Neural progenitor cell (in vitro differentiated cells): ENCODE results near the gene IRF1. TPM values are rescaled to one million over a fixed set of nuclear protein-coding genes. Genes with fewer than 3 reads are reported as not detected.

Experiments used
- DNase-seq: peaks from one replicate; pipeline ENCODE4 v3.0.0-alpha.2; 2016; ENCODE audit warnings: low spot score
- H2AFZ ChIP-seq: fragments of 200-600 bp; sonication (generic); replicated peaks from 2 replicates; pipeline ENCODE4 v1.6.1; 2016; ENCODE audit warnings: antibody characterized with exemption
- H3F3A ChIP-seq: fragments of 200-600 bp; sonication (generic); 2 replicates; pipeline ENCODE4 v1.6.1; 2016; ENCODE audit warnings: antibody characterized with exemption, low read depth
- H3K27ac ChIP-seq: fragments of 200-600 bp; sonication (generic); 2 replicates; pipeline ENCODE4 v1.5.1; 2016; ENCODE audit warnings: mild to moderate bottlenecking
- H3K27me3 ChIP-seq: fragments of 200-600 bp; sonication (generic); 2 replicates; pipeline ENCODE4 v1.6.1; 2016; ENCODE audit warnings: mild to moderate bottlenecking, moderate library complexity
- H3K36me3 ChIP-seq: fragments of 200-600 bp; sonication (generic); 2 replicates; pipeline ENCODE4 v1.5.1; 2016
- H3K4me1 ChIP-seq: fragments of 200-600 bp; sonication (generic); 2 replicates; pipeline ENCODE4 v1.6.1; 2016; ENCODE audit warnings: mixed run types
- H3K4me2 ChIP-seq: fragments of 200-600 bp; sonication (generic); 2 replicates; pipeline ENCODE4 v1.6.1; 2016
- H3K4me3 ChIP-seq: fragments of 200-600 bp; sonication (generic); 2 replicates; pipeline ENCODE4 v1.5.1; 2016
- H3K79me2 ChIP-seq: fragments of 200-600 bp; sonication (generic); 2 replicates; pipeline ENCODE4 v1.6.1; 2016; ENCODE audit warnings: low read depth
- H3K9ac ChIP-seq: fragments of 200-600 bp; sonication (generic); 2 replicates; pipeline ENCODE4 v1.6.1; 2016
- H3K9me3 ChIP-seq: fragments of 200-600 bp; sonication (generic); 2 replicates; pipeline ENCODE4 v1.5.1; 2016; ENCODE audit warnings: low read depth
- H4K20me1 ChIP-seq: fragments of 200-600 bp; sonication (generic); 2 replicates; pipeline ENCODE4 v1.6.1; 2016; ENCODE audit warnings: low read depth
- H3K27ac Mint-ChIP-seq: 3 replicates; pipeline ENCODE4 v1.8.0; 2021; ENCODE audit warnings: mixed read lengths
- H3K27me3 Mint-ChIP-seq: 2 replicates; pipeline ENCODE4 v1.8.0; 2022; ENCODE audit warnings: low read depth, mild to moderate bottlenecking, inconsistent platforms, moderate library complexity, mixed read lengths; ENCODE audit not compliant: insufficient read depth
- H3K36me3 Mint-ChIP-seq: 3 replicates; pipeline ENCODE4 v1.8.0; 2021; ENCODE audit warnings: mixed read lengths
- H3K4me1 Mint-ChIP-seq: 3 replicates; pipeline ENCODE4 v1.8.0; 2021; ENCODE audit warnings: mixed read lengths
- H3K4me3 Mint-ChIP-seq: 3 replicates; pipeline ENCODE4 v1.8.0; 2021; ENCODE audit warnings: mild to moderate bottlenecking, moderate library complexity, mixed read lengths
- H3K9me3 Mint-ChIP-seq: 3 replicates; pipeline ENCODE4 v1.8.0; 2020; ENCODE audit warnings: mixed read lengths
- CTCF ChIP-seq: fragments of 200-600 bp; sonication (generic); IDR thresholded peaks from 2 replicates; pipeline ENCODE4 v1.5.1; 2017; ENCODE audit warnings: antibody characterized with exemption, mild to moderate bottlenecking
- EZH2 ChIP-seq: fragments of 200-600 bp; sonication (generic); IDR thresholded peaks from 2 replicates; pipeline ENCODE4 v1.6.1; 2017; ENCODE audit warnings: antibody characterized with exemption, mild to moderate bottlenecking, moderate library complexity
- EZH2phosphoT487 ChIP-seq: fragments of 200-600 bp; sonication (generic); IDR thresholded peaks from 2 replicates; pipeline ENCODE4 v1.6.1; 2017; ENCODE audit warnings: antibody characterized with exemption
- total RNA-seq: library from RNA; depleted of rRNA; stranded (reverse); fragments of >200 nt; gene quantifications from 2 replicates; pipeline ENCODE4 v1.2.3, GENCODE V29; 2015; ENCODE audit warnings: low replicate concordance

IRF1 gene
- total RNA-seq, 1 donor from 2014 or later, result 7.1 TPM

GRCh38 chr5:132461569-132462070 lies 29.0 kb downstream of the IRF1 start:
- no peak overlapping the region for H3K9ac ChIP-seq
- H3F3A ChIP-seq, result no peaks in the 10 kb centered on the region
- Mint-ChIP-seq H3K4me1 (peaks cover 47% of the 10 kb centered on the region), H3K4me3 (no peak overlapping the region), H3K36me3 (no peaks in the 10 kb centered on the region), H3K27ac (peak overlapping the region; percentile 7), H3K9me3 (no peaks in the 10 kb centered on the region), H3K27me3 (no peaks in the 10 kb centered on the region)
- H3K9me3 ChIP-seq, result no peaks in the 10 kb centered on the region
- no peaks in the 10 kb centered on the region for H3K36me3 ChIP-seq
- no peak overlapping the region for H3K27ac ChIP-seq
- peaks cover 12% of the 10 kb centered on the region for H3K4me1 ChIP-seq
- no peak overlapping the region for H3K4me2 ChIP-seq
- H3K27me3 ChIP-seq, result no peaks in the 10 kb centered on the region
- TF ChIP-seq EZH2phosphoT487 (no peak), EZH2 (no peak), CTCF (no peak)
- no peak overlapping the region for H3K4me3 ChIP-seq
- no peak overlapping the region for H2AFZ ChIP-seq
- no peaks in the 10 kb centered on the region for H4K20me1 ChIP-seq
- no peak for DNase-seq
- no peaks in the 10 kb centered on the region for H3K79me2 ChIP-seq

GRCh38 chr5:132460846-132461568 lies 29.6 kb downstream of the IRF1 start:
- no peak overlapping the region for H3K4me3 ChIP-seq
- Mint-ChIP-seq H3K27ac (no peak overlapping the region), H3K9me3 (no peaks in the 10 kb centered on the region)

GRCh38 chr5:132459983-132460838 lies 30.4 kb downstream of the IRF1 start:
- H3K36me3 Mint-ChIP-seq, result no peaks in the 10 kb centered on the region
- no peaks in the 10 kb centered on the region for H3K27me3 ChIP-seq
- H3K4me1 ChIP-seq, result peaks cover 20% of the 10 kb centered on the region
- H3K9me3 Mint-ChIP-seq, result no peaks in the 10 kb centered on the region
- H3F3A ChIP-seq, result no peaks in the 10 kb centered on the region
- H3K27me3 Mint-ChIP-seq, result no peaks in the 10 kb centered on the region
- peaks cover 45% of the 10 kb centered on the region for H3K4me1 Mint-ChIP-seq
- H3K27ac ChIP-seq, result no peak overlapping the region
- no peak for DNase-seq
- H3K4me3 ChIP-seq, result no peak overlapping the region
- no peaks in the 10 kb centered on the region for H3K36me3 ChIP-seq
- H4K20me1 ChIP-seq, result no peaks in the 10 kb centered on the region
- H3K9me3 ChIP-seq, result no peaks in the 10 kb centered on the region
- no peak overlapping the region for H3K9ac ChIP-seq
- TF ChIP-seq CTCF (no peak), EZH2 (no peak), EZH2phosphoT487 (no peak)
- H3K4me2 ChIP-seq, result no peak overlapping the region
- no peaks in the 10 kb centered on the region for H3K79me2 ChIP-seq
- H3K27ac Mint-ChIP-seq, result no peak overlapping the region
- H2AFZ ChIP-seq, result no peak overlapping the region
- H3K4me3 Mint-ChIP-seq, result no peak overlapping the region

More at GRCh38 chr5:132460846-132461568, 29.6 kb downstream of the IRF1 start:
- Histone ChIP-seq H3K4me2 (no peak overlapping the region), H3K4me1 (peaks cover 14% of the 10 kb centered on the region), H3K36me3 (no peaks in the 10 kb centered on the region), H3K79me2 (no peaks in the 10 kb centered on the region), H4K20me1 (no peaks in the 10 kb centered on the region), H2AFZ (no peak overlapping the region), H3K9me3 (no peaks in the 10 kb centered on the region), H3F3A (no peaks in the 10 kb centered on the region), H3K27ac (no peak overlapping the region), H3K9ac (no peak overlapping the region), H3K27me3 (no peaks in the 10 kb centered on the region)
- no peak for TF ChIP-seq CTCF
- TF ChIP-seq EZH2phosphoT487, result no peak
- no peak for TF ChIP-seq EZH2
- H3K4me3 Mint-ChIP-seq, result no peak overlapping the region
- no peaks in the 10 kb centered on the region for H3K36me3 Mint-ChIP-seq
- no peaks in the 10 kb centered on the region for H3K27me3 Mint-ChIP-seq
- DNase-seq, result no peak
- peaks cover 50% of the 10 kb centered on the region for H3K4me1 Mint-ChIP-seq
